Measurements from ENCODE around the gene SF3B1.
"Not testable (repeated sequence)": the region's sequence is repeated elsewhere in the genome, so short reads cannot be mapped to it uniquely, and the experiment has no call there.

SF3B1 gene

GRCh38 chr2:197433780-197434438 lies 919 bp downstream of the SF3B1 start:
- no peak for TF ChIP-seq CTCF (IDR thresholded peaks at IDR 0.05)
- Histone ChIP-seq H3K4me3 (peak overlapping the region; percentile 83), H3K27ac (peak overlapping the region; percentile 92 to 96)
- DNase-seq (ENCODE audit: low spot score), result no peak

GRCh38 chr2:197432527-197432926 lies 2.3 kb downstream of the SF3B1 start:
- peak overlapping the region; percentile 30 for H3K4me3 ChIP-seq
- H3K27ac ChIP-seq; DNase-seq (ENCODE audit: low spot score): not testable (repeated sequence)

GRCh38 chr2:197431858-197432257 lies 3.0 kb downstream of the SF3B1 start:
- peak overlapping the region; percentile 30 for H3K4me3 ChIP-seq
- H3K27ac ChIP-seq, result no peak overlapping the region
- DNase-seq (ENCODE audit: low spot score), result no peak
- TF ChIP-seq CTCF (IDR thresholded peaks at IDR 0.05), result no peak

- Histone ChIP-seq H3K4me3 (no peak overlapping the region), H3K27ac (no peak overlapping the region)
- TF ChIP-seq CTCF (IDR thresholded peaks at IDR 0.05), result no peak
- DNase-seq (ENCODE audit: low spot score), result no peak
Observed at GRCh38 chr2:197427986-197428385, 6.8 kb downstream of the SF3B1 start.

- Histone ChIP-seq H3K4me3 (no peak overlapping the region), H3K27ac (no peak overlapping the region)
- no peak for TF ChIP-seq CTCF (IDR thresholded peaks at IDR 0.05)
- DNase-seq (ENCODE audit: low spot score), result no peak
Observed at GRCh38 chr2:197426723-197427603, 7.9 kb downstream of the SF3B1 start.

GRCh38 chr2:197425550-197425949 lies 9.3 kb downstream of the SF3B1 start:
- DNase-seq (ENCODE audit: low spot score), result no peak
- Histone ChIP-seq H3K4me3 (peak overlapping the region; percentile 14), H3K27ac (no peak overlapping the region)
- no peak for TF ChIP-seq CTCF (IDR thresholded peaks at IDR 0.05)

- DNase-seq (ENCODE audit: low spot score), result no peak
- no peak for TF ChIP-seq CTCF (IDR thresholded peaks at IDR 0.05)
- no peak overlapping the region for H3K27ac ChIP-seq
- H3K4me3 ChIP-seq, result no peak overlapping the region
Observed at GRCh38 chr2:197423307-197423706, 11.5 kb downstream of the SF3B1 start.
